AG09319 (cell line): ENCODE results near the gene PCTP.

Experiments
- DNase-seq: peaks from one replicate; pipeline ENCODE4 v3.0.0-alpha.2; 2010; ENCODE audit warnings: low read depth; ENCODE audit errors: extremely low read depth
- TF ChIP-seq, protein P1 (sequence below): IDR thresholded peaks from 2 replicates; pipeline ENCODE4 v1.5.1; 2011; ENCODE audit warnings: low read depth, mild to moderate bottlenecking, inconsistent platforms, low read length, moderate library complexity

The PCTP gene

DNA sequence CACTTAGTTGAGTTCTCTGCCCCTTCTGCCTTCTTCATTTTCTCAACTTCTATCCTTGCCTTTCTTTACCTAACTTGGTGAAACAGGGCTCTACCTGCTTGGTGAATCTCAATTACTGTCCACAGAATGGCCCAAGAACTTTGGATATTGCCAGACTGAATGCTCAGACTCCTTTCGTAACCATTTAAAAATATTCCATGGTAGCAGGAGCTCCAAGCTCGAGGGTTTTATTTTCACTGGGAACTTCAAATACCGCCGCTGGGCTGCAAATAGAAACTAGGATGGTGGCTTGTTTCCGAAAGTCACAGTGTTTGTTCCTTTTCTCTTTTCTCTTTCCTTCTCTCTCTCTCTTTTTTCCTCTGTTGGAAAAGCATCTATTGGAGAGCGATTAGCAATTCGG lies 41.4 kb upstream of the PCTP start:
- no peak for DNase-seq
- TF ChIP-seq, protein P1, sequence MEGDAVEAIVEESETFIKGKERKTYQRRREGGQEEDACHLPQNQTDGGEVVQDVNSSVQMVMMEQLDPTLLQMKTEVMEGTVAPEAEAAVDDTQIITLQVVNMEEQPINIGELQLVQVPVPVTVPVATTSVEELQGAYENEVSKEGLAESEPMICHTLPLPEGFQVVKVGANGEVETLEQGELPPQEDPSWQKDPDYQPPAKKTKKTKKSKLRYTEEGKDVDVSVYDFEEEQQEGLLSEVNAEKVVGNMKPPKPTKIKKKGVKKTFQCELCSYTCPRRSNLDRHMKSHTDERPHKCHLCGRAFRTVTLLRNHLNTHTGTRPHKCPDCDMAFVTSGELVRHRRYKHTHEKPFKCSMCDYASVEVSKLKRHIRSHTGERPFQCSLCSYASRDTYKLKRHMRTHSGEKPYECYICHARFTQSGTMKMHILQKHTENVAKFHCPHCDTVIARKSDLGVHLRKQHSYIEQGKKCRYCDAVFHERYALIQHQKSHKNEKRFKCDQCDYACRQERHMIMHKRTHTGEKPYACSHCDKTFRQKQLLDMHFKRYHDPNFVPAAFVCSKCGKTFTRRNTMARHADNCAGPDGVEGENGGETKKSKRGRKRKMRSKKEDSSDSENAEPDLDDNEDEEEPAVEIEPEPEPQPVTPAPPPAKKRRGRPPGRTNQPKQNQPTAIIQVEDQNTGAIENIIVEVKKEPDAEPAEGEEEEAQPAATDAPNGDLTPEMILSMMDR, result no peak

DNA sequence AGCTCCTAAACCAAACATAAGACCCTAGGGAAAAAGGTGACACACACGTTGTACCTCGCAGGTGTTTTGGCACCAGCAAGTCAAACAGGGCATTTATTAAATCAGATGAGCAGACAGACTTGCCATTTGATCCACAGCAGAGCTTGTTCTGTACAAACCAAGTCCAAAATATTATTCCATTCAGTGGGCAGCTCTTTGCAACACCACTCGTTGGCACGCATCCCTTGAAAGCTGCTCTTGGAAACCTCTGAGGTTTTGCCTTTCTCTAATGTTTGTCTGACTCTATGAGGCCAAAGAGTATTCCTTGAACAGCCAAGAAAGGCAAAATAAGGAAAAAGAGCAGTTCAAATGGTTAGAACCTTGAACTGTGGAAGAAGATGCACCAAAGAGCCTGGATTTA lies 40.9 kb upstream of the PCTP start:
- TF ChIP-seq, protein P1, result no peak
- DNase-seq, result no peak

DNA sequence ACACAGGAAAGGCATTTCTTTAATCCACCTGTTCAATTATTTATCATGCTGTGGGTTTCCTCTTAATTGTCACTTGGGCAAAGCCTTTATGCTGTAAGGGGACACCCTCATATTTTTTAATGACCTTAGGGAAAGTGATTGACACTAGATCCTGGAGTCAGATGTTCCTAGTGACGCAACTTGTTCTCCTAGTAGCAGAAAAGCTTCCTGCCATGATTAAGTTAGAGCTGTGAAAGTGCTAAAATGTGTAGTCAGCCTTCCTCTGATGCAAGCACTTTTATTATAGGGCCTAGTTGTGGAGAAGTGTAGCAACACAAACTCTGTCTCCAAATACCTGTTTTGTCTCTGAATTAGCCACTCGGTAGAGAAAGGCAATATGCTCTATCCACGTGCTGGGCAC lies 40.4 kb upstream of the PCTP start:
- TF ChIP-seq, protein P1, result no peak
- no peak for DNase-seq

DNA sequence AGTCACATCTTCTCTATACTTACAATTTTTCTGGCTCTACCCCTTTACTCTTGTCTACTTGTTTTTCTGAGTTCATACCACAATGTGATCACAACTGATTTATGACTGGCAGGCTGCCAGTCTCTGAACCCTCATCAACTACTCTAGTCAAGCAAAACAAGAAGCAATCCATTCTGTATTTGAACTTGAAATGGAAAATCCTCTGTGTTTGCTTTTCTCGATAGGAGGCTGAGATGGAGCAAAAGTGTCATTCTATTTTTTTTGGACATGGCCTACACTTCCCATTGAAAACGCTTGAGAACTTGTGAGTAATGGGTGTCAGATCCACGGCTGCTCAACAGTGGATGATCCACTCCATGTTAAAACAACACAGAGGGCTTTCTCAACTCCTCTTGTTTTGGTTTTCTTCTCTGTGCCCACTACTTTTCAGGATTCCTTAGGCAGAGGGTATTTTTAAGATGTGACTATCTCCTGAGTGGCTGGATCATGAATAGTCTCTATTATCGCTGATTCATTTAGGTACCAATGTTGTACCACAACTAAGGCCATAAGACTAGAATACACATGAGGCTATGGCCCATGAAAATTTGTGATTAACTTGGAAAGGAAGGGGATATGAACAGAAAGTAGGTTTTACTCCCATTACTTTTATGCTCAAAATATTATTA lies 39.9 kb upstream of the PCTP start:
- DNase-seq, result no peak
- TF ChIP-seq, protein P1, result no peak

DNA sequence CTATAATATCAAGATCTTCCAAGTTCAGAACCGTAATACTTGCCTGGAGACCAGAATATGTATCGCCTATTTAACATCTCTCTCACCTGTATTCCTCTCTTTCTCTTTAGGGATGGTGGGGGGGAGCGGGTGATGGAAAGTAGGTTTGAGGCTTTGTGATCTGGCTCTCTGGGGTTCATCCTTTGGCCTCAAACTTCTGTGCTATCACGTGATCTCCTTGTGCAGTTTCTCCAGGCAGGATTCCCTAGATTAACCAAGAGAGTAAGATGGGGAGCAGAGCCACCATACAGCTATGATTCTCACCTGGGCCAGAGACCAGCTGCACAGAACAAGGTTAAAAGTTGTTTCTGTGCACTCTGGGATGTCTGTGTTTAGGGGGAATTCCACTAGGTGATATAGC lies 33.4 kb upstream of the PCTP start:
- TF ChIP-seq, protein P1, result no peak
- DNase-seq, result no peak

DNA sequence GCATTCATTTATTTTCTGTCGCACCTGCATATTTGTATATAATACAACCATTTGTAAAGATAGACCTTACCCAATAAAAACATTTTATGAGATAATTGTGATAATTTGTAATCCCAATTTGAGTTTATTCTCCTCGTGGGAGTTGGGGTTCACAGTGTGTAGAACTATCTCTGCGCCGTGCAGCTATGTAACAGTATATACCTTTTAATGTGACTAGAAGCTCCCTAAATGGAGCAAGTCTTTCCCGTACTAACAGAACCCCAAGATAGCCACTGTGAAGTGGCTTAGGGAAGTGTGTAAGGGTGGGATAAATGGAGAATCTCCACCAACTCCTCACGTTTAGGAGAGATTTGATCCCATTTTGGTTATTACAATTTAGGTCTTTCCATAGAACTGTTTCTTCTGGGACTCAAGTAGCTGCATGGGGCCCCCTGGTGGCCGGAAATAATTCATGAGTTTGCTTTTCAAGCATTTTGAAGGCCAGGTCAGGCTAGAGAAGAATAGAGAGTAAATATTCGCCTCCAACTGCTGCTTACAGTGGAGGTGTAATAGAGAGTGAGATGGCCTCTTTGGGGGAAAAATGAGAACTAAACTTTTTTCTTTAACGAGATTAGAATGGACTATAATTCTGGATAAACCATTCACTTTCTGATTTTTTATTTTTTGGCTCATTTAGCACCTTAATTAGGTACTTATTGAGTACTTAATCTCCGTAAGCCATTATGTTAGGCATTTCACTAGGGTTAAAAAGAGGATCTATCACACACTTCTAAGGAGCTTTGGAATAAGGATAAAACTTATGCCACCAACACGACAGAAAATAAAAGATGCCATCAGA lies 32.7 kb upstream of the PCTP start:
- no peak for DNase-seq
- TF ChIP-seq, protein P1, result peak; percentile 73
